ENCODE results near the gene TKT.

The TKT gene

GRCh38 chr3:53239800-53240199 is 16.0 kb downstream of the TKT start:
- DNase-seq, result no peak

- DNase-seq, result no peak
These were observed 16.9 kb downstream of the TKT start for GRCh38 chr3:53238886-53239285.

DNA sequence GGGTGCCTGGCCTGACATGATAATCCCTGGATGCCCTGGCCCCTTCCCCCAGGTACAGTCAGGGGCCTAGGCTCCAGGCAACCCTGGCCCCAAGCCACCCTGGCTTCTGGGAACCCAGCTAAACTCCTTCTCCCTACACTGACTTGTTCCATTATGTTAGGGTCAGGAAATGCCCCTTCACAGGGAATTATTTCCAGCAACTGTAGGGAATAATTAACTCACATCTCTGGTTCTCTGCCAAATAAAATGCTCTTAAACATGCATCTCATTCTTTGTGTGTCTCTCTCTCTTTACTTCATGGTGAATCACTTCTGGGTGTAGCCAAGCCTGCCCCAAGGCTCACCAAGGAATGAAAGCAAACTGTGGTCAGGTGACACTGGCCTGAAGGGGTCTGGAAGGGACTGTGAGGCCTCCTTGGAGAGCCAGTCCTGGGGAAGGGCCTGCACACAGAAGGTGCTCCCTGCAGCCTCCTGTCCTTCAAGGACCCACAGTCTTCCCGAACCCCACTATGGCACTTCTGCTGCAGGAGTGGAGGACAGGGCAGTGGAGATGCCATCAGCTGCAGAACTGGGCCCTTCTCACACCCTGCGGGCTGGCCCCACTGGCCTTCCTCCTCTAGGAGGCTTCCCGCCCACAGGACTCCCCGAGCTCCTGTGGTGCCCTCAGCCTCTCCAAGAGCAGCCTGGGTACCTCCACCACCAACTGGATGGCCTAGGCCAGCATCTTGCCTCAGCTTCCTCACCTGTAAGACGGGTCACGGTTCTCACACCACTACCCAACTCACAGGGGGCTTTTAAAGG is 17.6 kb downstream of the TKT start:
- no peak for DNase-seq

- no peak for DNase-seq
These were observed 19.5 kb downstream of the TKT start for GRCh38 chr3:53236112-53236841.

GRCh38 chr3:53235545-53235944 is 20.3 kb downstream of the TKT start:
- no peak for DNase-seq

- no peak for DNase-seq
These were observed 21.0 kb downstream of the TKT start for GRCh38 chr3:53234841-53235232.

- no peak for DNase-seq
These were observed 21.5 kb downstream of the TKT start for GRCh38 chr3:53234130-53234840.

DNA sequence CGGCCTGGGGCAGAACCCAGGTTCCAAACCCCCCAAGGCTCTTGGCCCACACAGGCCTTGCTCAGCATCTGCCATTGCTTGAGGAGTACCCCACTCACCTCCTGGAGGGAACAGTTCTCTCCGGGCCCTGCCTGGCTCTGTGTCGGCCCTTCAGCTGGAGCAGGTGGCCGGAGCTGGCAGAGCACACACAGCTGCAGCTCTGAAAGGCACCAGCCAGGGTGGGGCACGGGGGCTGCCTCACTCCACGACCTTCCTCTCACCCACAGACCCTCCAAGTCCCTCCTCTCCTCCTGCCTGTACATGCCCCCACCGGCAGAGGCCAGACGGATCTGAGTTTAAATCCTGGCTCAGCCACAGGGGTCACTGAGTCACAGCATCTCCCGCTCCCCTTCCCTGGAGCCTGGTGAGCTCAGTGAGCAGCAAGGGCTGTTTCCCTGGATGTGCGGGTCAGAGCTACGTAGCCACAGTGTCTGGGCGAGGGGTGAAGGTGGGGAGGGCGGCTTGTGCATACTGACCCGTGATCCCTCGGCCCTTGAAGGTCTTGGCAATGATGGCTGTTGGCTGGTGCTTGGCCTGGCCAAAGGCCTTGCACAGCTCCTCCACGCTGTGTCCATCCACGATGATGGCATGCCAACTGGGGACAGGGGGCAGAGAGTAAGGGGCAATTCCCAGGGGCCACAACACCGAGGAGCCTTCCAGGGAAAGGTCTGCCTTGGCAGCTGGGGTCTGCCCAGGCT is 23.0 kb downstream of the TKT start:
- no peak for DNase-seq

GRCh38 chr3:53231532-53232511 is 24.0 kb downstream of the TKT start:
- DNase-seq, result no peak

GRCh38 chr3:53230789-53231188 is 25.0 kb downstream of the TKT start:
- DNase-seq, result no peak

DNA sequence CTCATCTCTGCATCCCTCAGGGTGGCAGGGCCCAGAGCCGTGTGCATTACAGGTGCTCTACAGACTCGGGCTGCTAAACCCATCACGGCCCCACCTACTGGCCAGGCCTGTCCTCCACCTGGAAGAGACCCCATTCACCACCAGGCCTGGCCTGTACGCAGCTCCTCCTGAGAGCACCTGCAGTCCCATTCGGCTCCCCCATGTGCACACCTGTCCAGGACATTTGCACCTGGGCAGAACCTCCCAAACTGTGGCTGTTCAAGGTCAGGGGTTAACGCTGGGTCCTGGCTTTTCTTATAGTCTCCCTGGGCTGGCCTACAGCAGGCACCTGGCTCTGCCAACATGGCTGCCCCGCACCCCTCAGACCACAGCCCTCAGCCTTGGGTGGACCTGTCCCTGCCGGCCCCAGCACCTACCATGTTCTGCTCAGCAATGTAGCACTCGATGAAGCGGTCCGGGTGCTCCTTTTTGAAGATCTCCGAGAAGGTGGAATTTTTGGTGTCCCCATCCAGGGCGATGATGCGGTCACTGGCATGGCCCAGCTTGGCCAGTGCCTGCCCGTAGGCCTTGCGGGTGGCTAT is 25.7 kb downstream of the TKT start:
- no peak for DNase-seq

DNA sequence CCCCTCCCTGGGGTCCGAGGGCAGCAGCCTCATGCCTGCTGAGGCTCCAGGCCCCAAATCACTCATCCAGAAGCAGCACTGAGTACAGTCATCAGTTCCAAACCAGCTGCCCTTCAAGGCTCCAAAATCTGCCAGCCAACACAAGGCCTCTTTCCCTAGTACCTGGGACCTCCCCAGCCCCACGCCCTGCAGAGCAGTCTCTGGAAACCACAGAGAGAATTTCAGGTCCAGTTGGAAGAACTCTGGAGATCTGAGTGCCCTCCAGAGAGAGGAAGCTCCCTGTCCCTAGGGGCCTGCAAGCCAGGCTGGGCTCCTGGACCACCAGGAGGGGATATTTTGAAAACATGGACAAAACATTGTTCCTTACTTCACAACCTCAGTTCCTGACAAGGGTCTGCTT is 26.2 kb downstream of the TKT start:
- no peak for DNase-seq

DNA sequence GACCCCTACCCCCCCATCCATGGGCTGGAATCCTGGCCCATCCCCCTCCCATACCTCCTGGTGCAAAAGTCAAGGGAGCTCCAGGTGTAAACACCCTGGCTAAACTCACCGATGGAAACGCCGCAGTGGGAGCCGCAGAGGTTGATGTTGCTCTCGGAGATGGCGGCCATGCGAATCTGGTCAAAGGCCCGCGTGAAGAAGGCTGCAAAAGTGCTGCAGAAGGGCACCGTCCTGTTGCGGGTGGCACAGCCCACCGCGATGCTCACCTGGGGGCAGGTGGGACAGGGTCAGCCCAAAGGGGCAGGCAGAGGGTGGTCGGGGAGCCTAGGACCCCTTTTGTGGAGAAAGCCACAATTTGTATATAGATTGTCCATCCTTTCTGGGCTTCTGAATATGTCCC is 26.7 kb downstream of the TKT start:
- DNase-seq, result no peak

DNA sequence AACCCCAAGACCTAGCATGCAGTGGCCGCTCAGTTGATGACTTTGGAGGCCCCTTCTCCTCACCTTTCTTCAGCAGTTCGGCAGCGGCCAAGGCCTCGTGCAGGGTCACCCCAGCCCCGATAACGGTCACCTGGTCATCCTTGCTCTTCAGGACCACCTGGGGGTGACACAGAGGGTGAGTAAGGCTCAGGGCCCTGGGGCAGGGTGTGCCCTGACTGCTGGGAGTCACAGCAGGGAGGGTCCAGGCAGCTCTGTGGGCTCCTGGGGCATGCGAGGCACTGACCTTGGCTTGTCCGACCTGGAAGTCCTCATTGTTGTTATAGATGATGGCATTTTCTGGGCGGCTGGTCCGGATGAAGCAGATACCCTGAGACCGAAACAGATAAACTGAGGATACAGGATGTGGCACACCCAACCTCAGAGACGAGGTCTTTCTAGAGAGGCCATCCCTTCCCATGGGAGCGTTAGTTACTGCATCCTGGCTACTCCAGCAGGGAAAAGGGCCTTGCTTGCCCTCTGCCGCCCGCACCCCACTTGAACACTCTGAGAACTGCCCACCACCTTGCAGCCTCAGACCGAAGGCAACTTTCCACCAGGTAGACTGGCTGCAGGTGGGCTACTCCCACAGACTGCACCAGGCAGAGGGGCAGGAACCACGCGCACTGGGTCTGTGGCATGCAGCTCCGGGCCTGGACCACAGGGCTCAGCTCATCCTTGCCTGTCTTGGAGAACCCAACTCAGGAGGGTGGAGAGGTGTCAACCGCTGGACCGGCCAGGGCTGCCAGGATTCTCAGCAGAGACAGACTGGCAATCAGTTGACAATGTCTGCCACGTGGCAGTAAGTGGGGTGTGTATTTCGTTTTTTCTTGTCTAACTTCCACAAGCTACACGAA is 27.6 kb downstream of the TKT start:
- no peak for DNase-seq

DNA sequence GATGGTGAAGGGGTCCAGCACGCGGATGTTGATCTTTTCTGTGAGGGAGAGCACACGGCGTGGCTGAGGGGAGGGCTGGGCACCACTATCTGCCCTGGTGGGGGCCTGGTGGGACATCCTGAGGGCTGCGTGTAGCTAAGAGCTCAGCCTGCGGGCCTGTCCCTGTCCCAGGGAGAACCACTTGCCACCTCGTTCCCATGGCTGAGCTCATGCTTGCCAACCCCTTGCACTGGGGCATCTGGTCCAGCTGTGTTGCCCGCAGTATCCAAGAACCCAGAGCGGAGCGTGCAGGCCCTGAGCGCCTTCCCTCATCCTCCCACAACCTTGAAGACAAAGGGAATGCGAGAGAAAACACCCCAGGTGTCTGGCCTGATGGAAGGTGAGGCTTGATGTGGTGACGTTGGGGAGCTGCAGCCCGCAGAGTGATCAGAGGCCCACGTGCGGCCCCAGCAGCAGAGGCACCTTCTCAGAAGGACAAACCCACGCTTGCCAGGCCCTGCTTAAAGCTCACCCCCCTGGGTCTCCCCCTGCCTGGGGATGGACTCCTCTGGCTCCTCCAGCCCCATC is 28.9 kb downstream of the TKT start:
- no peak for DNase-seq

DNA sequence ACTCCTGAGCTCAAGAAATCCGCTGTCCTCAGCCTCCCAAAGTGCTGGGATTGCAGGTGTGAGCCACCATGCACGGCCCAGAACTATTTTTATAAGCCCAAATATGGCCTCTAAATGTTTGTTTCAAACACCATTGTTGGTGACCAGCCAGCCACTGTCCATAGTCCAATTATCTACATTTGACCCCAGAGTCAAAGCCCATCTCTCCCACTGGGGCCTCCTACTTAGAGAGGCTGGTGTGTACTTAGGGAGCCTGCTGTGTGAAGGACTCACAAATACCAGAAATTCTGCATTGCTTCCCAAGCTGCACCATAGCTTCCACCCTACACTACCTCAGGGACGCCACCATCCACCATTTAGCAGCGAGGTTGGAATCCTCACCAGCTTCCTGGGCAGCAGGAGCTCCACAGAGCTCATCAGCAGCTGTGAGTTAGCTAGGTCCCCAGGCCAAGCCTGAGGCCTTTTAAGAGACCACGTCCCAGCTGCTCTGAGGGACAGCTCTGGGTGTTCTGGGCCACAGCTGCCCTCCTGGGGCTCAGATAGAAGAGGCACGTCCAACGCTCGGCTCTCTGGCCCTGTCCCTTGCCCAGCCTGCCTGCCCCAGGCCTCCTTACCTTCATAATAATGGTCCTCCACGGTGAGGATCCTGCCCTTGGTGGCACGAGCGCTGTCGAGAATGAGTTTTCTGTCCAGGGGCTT is 29.5 kb downstream of the TKT start:
- no peak for DNase-seq

DNA sequence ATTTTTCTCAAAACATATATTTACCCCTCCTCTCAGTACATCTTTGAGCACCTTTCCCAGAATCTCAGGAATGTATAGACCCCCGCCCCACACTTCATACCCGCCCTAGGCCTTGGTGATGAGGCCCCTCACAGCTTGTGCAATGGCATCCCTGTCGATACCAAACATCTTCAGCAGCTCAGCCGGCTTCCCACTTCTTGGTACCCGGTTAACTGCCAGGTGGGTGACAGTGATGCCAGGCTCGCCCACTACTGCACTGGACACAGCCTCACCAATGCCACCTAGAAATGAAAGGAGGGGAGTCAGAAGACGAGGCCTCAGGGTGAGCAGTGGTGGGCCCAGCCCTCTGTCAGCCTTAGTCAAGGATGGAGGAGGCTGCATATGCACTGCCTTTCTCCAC is 30.2 kb downstream of the TKT start:
- DNase-seq, result no peak

GRCh38 chr3:53225181-53225580 is 30.6 kb downstream of the TKT start:
- no peak for DNase-seq

GRCh38 chr3:53224536-53224935 is 31.3 kb downstream of the TKT start:
- no peak for DNase-seq

All from NCI-H446 treated with DMSO at 0.1 percent for 48 hours (cell line).